K562 (cell line): ENCODE results near the gene BSCL2. TPM values are rescaled to one million over a fixed set of nuclear protein-coding genes. Genes with fewer than 3 reads are reported as not detected.

Experiments used
- ATAC-seq: fragments of 200-7000 bp; cut with Tn5 transposase; 3 replicates; pipeline ENCODE4 v1.9.1; 2020; ENCODE audit warnings: moderate library complexity
- BruUV-seq: library from RNA; stranded (reverse); fragments of 400-500 nt; replicated peaks from 2 replicates; lab custom pipeline; 2021; lab: Mats Ljungman, UMichigan
- CTCF ChIA-PET: fragments of 300-600 bp; formaldehyde crosslinking; extraction: SDS; loops from one replicate; lab custom pipeline; 2021; ENCODE audit warnings: low intra/inter-chr PET ratio; lab: Yijun Ruan, JAX
- POLR2A ChIA-PET: fragments of 300-600, 350-650 bp; sonication (Branson Sonifier 250); formaldehyde crosslinking; extraction: SDS; loops from one replicate; lab custom pipeline; 2021; ENCODE audit warnings: antibody characterized with exemption, inconsistent platforms; lab: Yijun Ruan, JAX
- DNase-seq, 4 experiments: peaks; one replicate each; pipeline versions ENCODE4 v3.0.0 to v3.0.0-alpha.2; 2011 to 2018; ENCODE audit warnings: low spot score in 3 of 4, mixed read lengths in 3 of 4; ENCODE audit errors: extremely low read depth in 1 of 4
- FAIRE-seq: peaks from 2 replicates; lab custom pipeline; 2011; peaks lifted over from hg19 to GRCh38; lab: Jason Lieb, UNC
- H2AFZ ChIP-seq: 2 replicates; pipeline ENCODE4 v1.6.0; 2011; ENCODE audit warnings: low read depth, low read length, control low read depth, inconsistent platforms
- H3K27ac ChIP-seq: fragments of 200-600 bp; 3 replicates; pipeline ENCODE4 v1.8.0; 2011; ENCODE audit warnings: low read depth, mild to moderate bottlenecking, control low read depth, inconsistent platforms, low read length, moderate library complexity, mixed read lengths; ENCODE audit errors: extremely low read depth
- H3K27me3 ChIP-seq, 2 experiments: fragments of 300-600 bp in 1 of 2; 2 replicates in 1 of 2; 3 replicates in 1 of 2; pipeline versions ENCODE4 v1.6.0 to v1.8.0; 2011; ENCODE audit warnings: inconsistent platforms in 2 of 2, low read length in 2 of 2, mild to moderate bottlenecking in 1 of 2, mixed read lengths in 1 of 2, moderate library complexity in 1 of 2; ENCODE audit not compliant: control insufficient read depth in 2 of 2, insufficient read depth in 2 of 2
- H3K36me3 ChIP-seq: fragments of 300-600 bp; 3 replicates; pipeline ENCODE4 v1.8.0; 2011; ENCODE audit warnings: mild to moderate bottlenecking, low read length, inconsistent platforms; ENCODE audit not compliant: control insufficient read depth, insufficient read depth
- H3K4me1 ChIP-seq, 2 experiments: fragments of 200-600 bp in 1 of 2; replicated peaks in 1 of 2; 2 replicates in 1 of 2; 3 replicates in 1 of 2; pipeline versions ENCODE4 v1.5.1 to v1.8.0; 2011; ENCODE audit warnings: inconsistent platforms in 2 of 2, low read length in 2 of 2, mild to moderate bottlenecking in 1 of 2, mixed read lengths in 1 of 2, moderate library complexity in 1 of 2; ENCODE audit not compliant: control insufficient read depth in 2 of 2, insufficient read depth in 2 of 2
- H3K4me2 ChIP-seq: 2 replicates; pipeline ENCODE4 v1.6.1; 2011; ENCODE audit warnings: low read length, control low read depth, inconsistent platforms, mixed read lengths; ENCODE audit not compliant: insufficient read depth
- H3K4me3 ChIP-seq: fragments of 200-600 bp; sonication (generic), shearing (Covaris generic); 2 replicates; pipeline ENCODE4 v1.5.1; 2016; ENCODE audit warnings: control low read depth, inconsistent platforms
- H3K79me2 ChIP-seq: fragments of 200-600 bp; 3 replicates; pipeline ENCODE4 v1.8.0; 2011; ENCODE audit warnings: low read length, inconsistent platforms; ENCODE audit not compliant: control insufficient read depth, insufficient read depth
- H3K9ac ChIP-seq, 2 experiments: 2 replicates each; pipeline versions ENCODE4 v1.6.0 to v1.6.1; 2011; ENCODE audit warnings: low read depth in 2 of 2, low read length in 2 of 2, control low read depth in 1 of 2, inconsistent platforms in 1 of 2, mild to moderate bottlenecking in 1 of 2, mixed read lengths in 1 of 2; ENCODE audit not compliant: insufficient read depth in 1 of 2
- H3K9me1 ChIP-seq: one replicate; pipeline ENCODE4 v1.6.0; 2011; ENCODE audit warnings: inconsistent platforms, mild to moderate bottlenecking, low read length, moderate library complexity; ENCODE audit not compliant: control insufficient read depth, insufficient read depth
- H3K9me3 ChIP-seq: replicated peaks from 2 replicates; pipeline ENCODE4 v1.5.1; 2011; ENCODE audit warnings: low read depth, low read length, inconsistent platforms; ENCODE audit not compliant: control insufficient read depth, insufficient read depth
- H4K20me1 ChIP-seq: replicated peaks from 2 replicates; pipeline ENCODE4 v1.6.1; 2011; ENCODE audit warnings: low read length, inconsistent platforms, mixed read lengths; ENCODE audit not compliant: control insufficient read depth, insufficient read depth
- BMI1 ChIP-seq: fragments of 150-350 bp; IDR thresholded peaks from 2 replicates; pipeline ENCODE4 v1.6.1; 2014; ENCODE audit warnings: low read length
- DACH1 ChIP-seq: fragments of 450-650 bp; IDR thresholded peaks from 2 replicates; pipeline ENCODE4 v1.6.1; 2018; ENCODE audit not compliant: partially characterized antibody
- E2F5 ChIP-seq: sonication (generic); formaldehyde crosslinking; IDR thresholded peaks from 2 replicates; pipeline ENCODE4 v1.8.0; 2022; ENCODE audit warnings: mild to moderate bottlenecking, missing genetic modification reagents
- ESRRA ChIP-seq: fragments of 450-650 bp; IDR thresholded peaks from 2 replicates; pipeline ENCODE4 v1.6.1; 2014; ENCODE audit warnings: low read depth, mild to moderate bottlenecking, moderate library complexity, borderline replicate concordance
- EZH2 ChIP-seq: IDR thresholded peaks from 2 replicates; pipeline ENCODE4 v1.6.1; 2012; ENCODE audit warnings: low read depth, mild to moderate bottlenecking, inconsistent platforms, low read length, borderline replicate concordance
- FOXJ2 ChIP-seq: fragments of 200-800 bp; sonication (Bioruptor generic); IDR thresholded peaks from 2 replicates; pipeline ENCODE4 v1.6.1; 2016; ENCODE audit warnings: missing genetic modification characterization, missing compliant biosample characterization
- HDGF ChIP-seq: fragments of 450-650 bp; IDR thresholded peaks from 2 replicates; pipeline ENCODE4 v1.6.1; 2016
- HOXB6 ChIP-seq: fragments of 250-450 bp; sonication (Bioruptor Pico); IDR thresholded peaks from 2 replicates; pipeline ENCODE4 v1.5.1; 2022; ENCODE audit warnings: mild to moderate bottlenecking, borderline replicate concordance
- KAT7 ChIP-seq: sonication (generic); formaldehyde crosslinking; IDR thresholded peaks from 2 replicates; pipeline ENCODE4 v1.8.0; 2022; ENCODE audit warnings: missing genetic modification reagents, mild to moderate bottlenecking, borderline replicate concordance
- KDM4B ChIP-seq, 2 experiments: fragments of 450-650 bp in 1 of 2; sonication (generic) in 1 of 2; IDR thresholded peaks; 2 replicates each; pipeline ENCODE4 v1.6.1; 2016 to 2017; ENCODE audit warnings: borderline replicate concordance in 2 of 2, antibody characterized with exemption in 1 of 2, low read depth in 1 of 2, mild to moderate bottlenecking in 1 of 2
- MTA1 ChIP-seq: fragments of 450-650 bp; IDR thresholded peaks from 2 replicates; pipeline ENCODE4 v1.6.1; 2017; ENCODE audit warnings: borderline replicate concordance
- RBM22 ChIP-seq: fragments of 200-400 bp; formaldehyde crosslinking; IDR thresholded peaks from 2 replicates; pipeline ENCODE4 v1.6.1; 2018; ENCODE audit warnings: low read length, low read depth; ENCODE audit not compliant: poor library complexity, severe bottlenecking
- RBM39 ChIP-seq: fragments of 200-400 bp; formaldehyde crosslinking; optimal IDR thresholded peaks from 2 replicates; pipeline ENCODE3; 2018; ENCODE audit warnings: low read depth, low read length
- SIRT6 ChIP-seq: IDR thresholded peaks from one replicate; pipeline ENCODE4 v1.6.1; 2012; ENCODE audit warnings: low read depth, mild to moderate bottlenecking, control low read depth, inconsistent platforms, low read length, moderate library complexity
- SNAPC5 ChIP-seq: fragments of 250-450 bp; sonication (Bioruptor Pico); IDR thresholded peaks from 2 replicates; pipeline ENCODE4 v1.8.0; 2021; ENCODE audit warnings: moderate library complexity, mild to moderate bottlenecking, inconsistent platforms
- ZBTB33 ChIP-seq: sonication (generic); formaldehyde crosslinking; IDR thresholded peaks from 2 replicates; pipeline ENCODE4 v1.8.1; 2023; ENCODE audit warnings: mild to moderate bottlenecking, missing genetic modification reagents
- ZFP36 ChIP-seq: fragments of 150-350 bp; IDR thresholded peaks from 2 replicates; pipeline ENCODE4 v1.6.1; 2018; ENCODE audit warnings: low read length, low read depth; ENCODE audit not compliant: partially characterized antibody
- ZNF140 ChIP-seq: fragments of 250-450 bp; sonication (Bioruptor Pico); IDR thresholded peaks from 2 replicates; pipeline ENCODE4 v1.8.0; 2021; ENCODE audit warnings: moderate library complexity, mild to moderate bottlenecking, inconsistent platforms
- WGBS: fragments of 100-300 bp; shearing (Covaris generic); methylation state at CpG from one replicate; pipeline ENCODE4 v1.1.6; 2016; ENCODE audit warnings: low coverage, mixed read lengths; ENCODE audit not compliant: insufficient coverage; ENCODE audit errors: missing lambda C conversion rate; 5-methylcytosine and 5-hydroxymethylcytosine counted together
- in situ Hi-C: fragments of 300-500 bp; cut with MboI; formaldehyde crosslinking; loops from 4 replicates; pipeline ENCODE4 v1.15.0; 2018; ENCODE audit warnings: inconsistent platforms, mixed read lengths
- intact Hi-C: fragments of 100-400 bp; cut with micrococcal nuclease; formaldehyde crosslinking; loops from 2 replicates; pipeline ENCODE4 v1.14.2; 2022
- polyA plus RNA-seq, 8 experiments: library from polyadenylated mRNA; depleted of rRNA in 4 of 8; stranded (reverse) in 5 of 8; unstranded in 3 of 8; fragments of >200 nt; fragmentation: Nextera tagmentation in 2 of 8; fragmentation: Illumina TruSeq in 1 of 8; extraction: Ambion mirVana in 2 of 8; extraction: Trizol in 1 of 8; gene quantifications; 2 replicates each; pipeline versions ENCODE4 v1.2.1 to v1.2.3, GENCODE V29; 2011 to 2014; ENCODE audit warnings: inconsistent platforms in 1 of 8, missing spikeins in 1 of 8
- total RNA-seq, 7 experiments: library from RNA; depleted of rRNA in 6 of 7; stranded (reverse); fragments of >200 nt in 6 of 7; fragmentation: Illumina TruSeq in 2 of 7; extraction: Trizol in 2 of 7; gene quantifications; 2 replicates each; pipeline versions ENCODE4 v1.2.1 to v1.2.3, GENCODE V29; 2011 to 2021; ENCODE audit warnings: low replicate concordance in 1 of 7

Gene BSCL2
- total and polyA plus RNA-seq, 9 of the 15 experiments (the other 6 are each of a cell fraction or from before 2014, with no cell fraction given): 18.9 to 51.7 (median 35.2) TPM

- no peak for TF ChIP-seq BMI1
- no peak for TF ChIP-seq EZH2
- no peak for TF ChIP-seq HOXB6 (CRISPR knock-in tag)
- TF ChIP-seq KDM4B (IDR thresholded peaks at IDR 0.05; ENCODE audit: borderline replicate concordance in 2 of 2, low read depth in 1 of 2): no peak
- no peak for TF ChIP-seq SNAPC5 (CRISPR knock-in tag)
These were observed 18.7 kb downstream of the BSCL2 start (continued) for GRCh38 chr11:62688491-62688890.

GRCh38 chr11:62687508-62688396, 19.5 kb downstream of the BSCL2 start:
- Histone ChIP-seq H3K4me2 (no peak overlapping the region), H3K36me3 (peaks cover 25% of the 10 kb centered on the region; the same call in 2 of the 3 replicates), H2AFZ (no peak overlapping the region), H3K4me1 (peaks cover under 1 to 16% of the 10 kb centered on the region in 2 experiments; a peak in 3 of 5 replicates), H3K9ac (peak overlapping the region in 1 of 2 experiments; percentile 72; a peak in 2 of 4 replicates), H3K9me3 (no peaks in the 10 kb centered on the region), H3K79me2 (no peaks in the 10 kb centered on the region), H3K27ac (no peak overlapping the region), H3K27me3 (no peaks in the 10 kb centered on the region), H4K20me1 (no peaks in the 10 kb centered on the region), H3K9me1 (no peaks in the 10 kb centered on the region), H3K4me3 (no peak overlapping the region)
- CTCF ChIA-PET: no interaction called here
- BruUV-seq: no TSS peak
- intact Hi-C loops: no loop called here
- FAIRE-seq (no peak), ATAC-seq (no peak; the same call in 2 of the 3 replicates), DNase-seq (no peak)
- POLR2A ChIA-PET: interaction anchor here (0.7 to 1.9 kb wide), 3 partner anchors 7 to 16 kb away, joined by 3 to 11 read pairs (median 3); partner anchors contain the start of gene UQCC3
- WGBS: 86% methylated on average over 30 of the region's 74 CpGs
- in situ Hi-C loops: no loop called here
- TF ChIP-seq E2F5: no peak
- no peak for TF ChIP-seq HDGF
- TF ChIP-seq RBM22: no peak
- TF ChIP-seq ZFP36: no peak
- no peak for TF ChIP-seq SIRT6
- no peak for TF ChIP-seq KAT7 (CRISPR knock-in tag)
- TF ChIP-seq RBM39: no peak
- no peak for TF ChIP-seq ESRRA
- TF ChIP-seq DACH1: no peak
- no peak for TF ChIP-seq MTA1
- no peak for TF ChIP-seq FOXJ2 (tag)
- TF ChIP-seq ZNF140 (CRISPR knock-in tag): no peak
- peak; percentile 86 for TF ChIP-seq ZBTB33
